DND-41 (cell line): ENCODE data around the gene GPR68.

ENCODE experiments used
- ATAC-seq: fragments of 200-7000 bp; cut with Tn5 transposase; 3 replicates; pipeline ENCODE4 v1.9.1; 2021; ENCODE audit warnings: low read depth; ENCODE audit not compliant: insufficient read depth
- DNase-seq: peaks from one replicate; pipeline ENCODE4 v3.0.0-alpha.2; 2020
- H2AFZ ChIP-seq: 2 replicates; pipeline ENCODE4 v1.6.0; 2012; ENCODE audit warnings: low read depth, low read length
- H3K27ac ChIP-seq: 2 replicates; pipeline ENCODE4 v1.5.1; 2012; ENCODE audit warnings: low read length, inconsistent platforms
- H3K27me3 ChIP-seq: fragments of 200-600 bp; sonication (generic); 2 replicates; pipeline ENCODE4 v1.6.0; 2012; ENCODE audit warnings: low read length, mild to moderate bottlenecking, inconsistent platforms; ENCODE audit not compliant: insufficient read depth, poor library complexity
- H3K36me3 ChIP-seq: 2 replicates; pipeline ENCODE4 v1.5.1; 2012; ENCODE audit warnings: low read length, inconsistent platforms; ENCODE audit not compliant: insufficient read depth
- H3K4me1 ChIP-seq: 2 replicates; pipeline ENCODE4 v1.5.1; 2012; ENCODE audit warnings: mild to moderate bottlenecking, low read length; ENCODE audit not compliant: insufficient read depth
- H3K4me2 ChIP-seq: 2 replicates; pipeline ENCODE4 v1.6.0; 2012; ENCODE audit warnings: mild to moderate bottlenecking, moderate library complexity, low read length, inconsistent platforms; ENCODE audit not compliant: insufficient read depth
- H3K4me3 ChIP-seq, 2 experiments: fragments of 200-600 bp in 1 of 2; shearing (Covaris generic) in 1 of 2; 2 replicates each; pipeline ENCODE4 v1.5.1; 2012 to 2016; ENCODE audit warnings: inconsistent platforms in 2 of 2, low read length in 2 of 2, mild to moderate bottlenecking in 2 of 2, low read depth in 1 of 2, moderate library complexity in 1 of 2
- H3K79me2 ChIP-seq: 2 replicates; pipeline ENCODE4 v1.6.0; 2012; ENCODE audit warnings: low read length, inconsistent platforms; ENCODE audit not compliant: insufficient read depth
- H3K9ac ChIP-seq: 2 replicates; pipeline ENCODE4 v1.6.0; 2012; ENCODE audit warnings: low read depth, mild to moderate bottlenecking, inconsistent platforms, low read length, moderate library complexity
- H3K9me3 ChIP-seq: 2 replicates; pipeline ENCODE4 v1.5.1; 2012; ENCODE audit warnings: low read length, moderate library complexity, mild to moderate bottlenecking, inconsistent platforms; ENCODE audit not compliant: insufficient read depth, severe bottlenecking
- H4K20me1 ChIP-seq: 2 replicates; pipeline ENCODE4 v1.6.0; 2012; ENCODE audit warnings: low read length; ENCODE audit not compliant: insufficient read depth
- CTCF ChIP-seq: IDR thresholded peaks from 2 replicates; pipeline ENCODE4 v1.5.1; 2012; ENCODE audit warnings: borderline replicate concordance, low read length, moderate library complexity, mild to moderate bottlenecking; ENCODE audit not compliant: poor library complexity, severe bottlenecking; ENCODE audit errors: extremely low read depth
- EZH2 ChIP-seq: IDR thresholded peaks from 3 replicates; pipeline ENCODE4 v1.6.1; 2012; ENCODE audit warnings: borderline replicate concordance, low read depth, mild to moderate bottlenecking, moderate library complexity, low read length, inconsistent platforms; ENCODE audit not compliant: severe bottlenecking

GPR68 gene

GRCh38 chr14:91256661-91257060 is 12.2 kb upstream of the GPR68 start:
- H3K36me3 ChIP-seq = no peaks in the 10 kb centered on the region
- no peaks in the 10 kb centered on the region for H4K20me1 ChIP-seq
- H3K9ac ChIP-seq = no peak overlapping the region
- H3K9me3 ChIP-seq = peaks cover 2% of the 10 kb centered on the region
- no peaks in the 10 kb centered on the region for H3K79me2 ChIP-seq
- no peak for ATAC-seq
- H3K4me1 ChIP-seq = peaks cover 42% of the 10 kb centered on the region
- H3K4me3 ChIP-seq = no peak overlapping the region
- no peak overlapping the region for H3K4me2 ChIP-seq
- TF ChIP-seq EZH2 (no peak), CTCF (no peak)
- H3K27me3 ChIP-seq = no peaks in the 10 kb centered on the region
- no peak for DNase-seq
- H2AFZ ChIP-seq = no peak overlapping the region
- H3K27ac ChIP-seq = peak overlapping the region; percentile 42; the same call in 1 of the 2 replicates

GRCh38 chr14:91255026-91255695 is 10.7 kb upstream of the GPR68 start:
- H3K27ac ChIP-seq = peak overlapping the region; percentile 79
- no peaks in the 10 kb centered on the region for H4K20me1 ChIP-seq
- H2AFZ ChIP-seq = 0 out of 2 replicates have a peak overlapping the region, but pooled peaks have one; percentile 17
- H3K9me3 ChIP-seq = no peaks in the 10 kb centered on the region
- H3K9ac ChIP-seq = peak overlapping the region; percentile 13
- DNase-seq = no peak
- peaks cover 45% of the 10 kb centered on the region for H3K4me1 ChIP-seq
- TF ChIP-seq CTCF (no peak), EZH2 (no peak)
- H3K36me3 ChIP-seq = no peaks in the 10 kb centered on the region
- H3K27me3 ChIP-seq = no peaks in the 10 kb centered on the region
- H3K4me3 ChIP-seq = no peak overlapping the region
- no peaks in the 10 kb centered on the region for H3K79me2 ChIP-seq
- H3K4me2 ChIP-seq = peak overlapping the region; percentile 9; the same call in 1 of the 2 replicates
- peak; percentile 17 for ATAC-seq

GRCh38 chr14:91254461-91254860 is 10.0 kb upstream of the GPR68 start:
- H3K27me3 ChIP-seq = no peaks in the 10 kb centered on the region
- TF ChIP-seq EZH2 (no peak), CTCF (no peak)
- peak overlapping the region; percentile 9; the same call in 1 of the 2 replicates for H3K4me2 ChIP-seq
- H4K20me1 ChIP-seq = no peaks in the 10 kb centered on the region
- peak overlapping the region; percentile 13 for H3K9ac ChIP-seq
- no peak overlapping the region for H3K4me3 ChIP-seq
- H2AFZ ChIP-seq = no peak overlapping the region
- no peaks in the 10 kb centered on the region for H3K36me3 ChIP-seq
- H3K9me3 ChIP-seq = no peaks in the 10 kb centered on the region
- peak; percentile 87 for ATAC-seq
- H3K27ac ChIP-seq = peak overlapping the region; percentile 79
- H3K4me1 ChIP-seq = peaks cover 51% of the 10 kb centered on the region
- DNase-seq = peak; percentile 85
- no peaks in the 10 kb centered on the region for H3K79me2 ChIP-seq
